ENCODE results near the gene ASIC2. TPM values are rescaled to one million over a fixed set of nuclear protein-coding genes. Genes with fewer than 3 reads are reported as not detected.
A peak's percentile ranks its signal among the peaks of the same experiment; 100 is the strongest.

ASIC2 gene
- total RNA-seq, 1 donor from 2014 or later, result not detected

DNA sequence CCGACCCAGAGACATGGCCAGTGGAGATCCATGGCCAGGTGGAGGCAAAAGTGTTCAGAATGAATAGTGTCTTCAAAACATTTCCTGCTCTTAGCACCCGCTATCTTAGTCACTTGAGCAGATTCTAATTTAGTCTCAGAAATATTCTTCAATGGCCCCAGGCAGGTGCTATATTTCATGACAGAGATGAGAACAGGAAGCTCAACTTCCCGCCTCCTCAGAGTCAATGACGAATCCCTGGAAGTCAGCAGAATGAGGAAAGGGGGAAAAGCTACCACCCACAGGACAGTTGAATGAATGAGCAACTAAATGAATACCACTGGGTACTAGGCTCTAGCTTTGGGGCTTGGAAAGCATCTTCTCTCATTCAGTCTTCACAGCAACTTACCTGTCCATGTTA, 147.2 kb downstream of the ASIC2 start:
- Mint-ChIP-seq H3K4me1 (ENCODE audit: unreplicated experiment) (no peaks in the 10 kb centered on the region), H3K27ac (ENCODE audit: unreplicated experiment) (no peak overlapping the region), H3K9me3 (ENCODE audit: unreplicated experiment) (no peaks in the 10 kb centered on the region), H3K4me3 (ENCODE audit: unreplicated experiment) (no peak overlapping the region), H3K36me3 (ENCODE audit: low read depth, unreplicated experiment) (no peaks in the 10 kb centered on the region), H3K27me3 (ENCODE audit: unreplicated experiment) (no peaks in the 10 kb centered on the region)
- DNase-seq (ENCODE audit: low spot score), result no peak
- no peak for TF ChIP-seq CTCF (IDR thresholded peaks at IDR 0.05; ENCODE audit: unreplicated experiment)

GRCh38 chr17:33144837-33145236, 148.3 kb downstream of the ASIC2 start:
- Mint-ChIP-seq H3K4me3 (ENCODE audit: unreplicated experiment) (no peak overlapping the region), H3K27me3 (ENCODE audit: unreplicated experiment) (no peaks in the 10 kb centered on the region), H3K27ac (ENCODE audit: unreplicated experiment) (no peak overlapping the region), H3K9me3 (ENCODE audit: unreplicated experiment) (no peaks in the 10 kb centered on the region), H3K36me3 (ENCODE audit: low read depth, unreplicated experiment) (no peaks in the 10 kb centered on the region), H3K4me1 (ENCODE audit: unreplicated experiment) (peaks cover 5% of the 10 kb centered on the region)
- DNase-seq (ENCODE audit: low spot score), result no peak
- TF ChIP-seq CTCF (IDR thresholded peaks at IDR 0.05; ENCODE audit: unreplicated experiment), result no peak

- TF ChIP-seq CTCF (IDR thresholded peaks at IDR 0.05; ENCODE audit: unreplicated experiment), result no peak
- peak; percentile 60 for DNase-seq (ENCODE audit: low spot score)
- H3K9me3 Mint-ChIP-seq (ENCODE audit: unreplicated experiment), result no peaks in the 10 kb centered on the region
- H3K4me1 Mint-ChIP-seq (ENCODE audit: unreplicated experiment), result peaks cover 9% of the 10 kb centered on the region
- H3K4me3 Mint-ChIP-seq (ENCODE audit: unreplicated experiment), result no peak overlapping the region
- no peaks in the 10 kb centered on the region for H3K27me3 Mint-ChIP-seq (ENCODE audit: unreplicated experiment)
- no peaks in the 10 kb centered on the region for H3K36me3 Mint-ChIP-seq (ENCODE audit: low read depth, unreplicated experiment)
- no peak overlapping the region for H3K27ac Mint-ChIP-seq (ENCODE audit: unreplicated experiment)
These were observed 150.3 kb downstream of the ASIC2 start for GRCh38 chr17:33142705-33143299.

- H3K4me3 Mint-ChIP-seq (ENCODE audit: unreplicated experiment), result no peak overlapping the region
- no peak for DNase-seq (ENCODE audit: low spot score)
- no peak for TF ChIP-seq CTCF (IDR thresholded peaks at IDR 0.05; ENCODE audit: unreplicated experiment)
- no peaks in the 10 kb centered on the region for H3K36me3 Mint-ChIP-seq (ENCODE audit: low read depth, unreplicated experiment)
- H3K9me3 Mint-ChIP-seq (ENCODE audit: unreplicated experiment), result no peaks in the 10 kb centered on the region
- H3K4me1 Mint-ChIP-seq (ENCODE audit: unreplicated experiment), result peaks cover 9% of the 10 kb centered on the region
- no peak overlapping the region for H3K27ac Mint-ChIP-seq (ENCODE audit: unreplicated experiment)
- H3K27me3 Mint-ChIP-seq (ENCODE audit: unreplicated experiment), result no peaks in the 10 kb centered on the region
These were observed 152.5 kb downstream of the ASIC2 start for GRCh38 chr17:33140413-33141099.

- no peaks in the 10 kb centered on the region for H3K27me3 Mint-ChIP-seq (ENCODE audit: unreplicated experiment)
- no peak overlapping the region for H3K27ac Mint-ChIP-seq (ENCODE audit: unreplicated experiment)
- no peak overlapping the region for H3K4me3 Mint-ChIP-seq (ENCODE audit: unreplicated experiment)
- DNase-seq (ENCODE audit: low spot score), result no peak
- H3K36me3 Mint-ChIP-seq (ENCODE audit: low read depth, unreplicated experiment), result no peaks in the 10 kb centered on the region
- no peak for TF ChIP-seq CTCF (IDR thresholded peaks at IDR 0.05; ENCODE audit: unreplicated experiment)
- H3K4me1 Mint-ChIP-seq (ENCODE audit: unreplicated experiment), result peaks cover 9% of the 10 kb centered on the region
- no peaks in the 10 kb centered on the region for H3K9me3 Mint-ChIP-seq (ENCODE audit: unreplicated experiment)
These were observed 154.5 kb downstream of the ASIC2 start for GRCh38 chr17:33138627-33139026.

Data from endothelial cell (in vitro differentiated cells).